GM18519 (cell line): Measurements from ENCODE around the gene GPR152.

ENCODE experiments used
- ATAC-seq: cut with Tn5 transposase; IDR thresholded peaks from one replicate; pipeline ENCODE4 v1.9.1; 2021; ENCODE audit warnings: mild to moderate bottlenecking, moderate library complexity; ENCODE audit not compliant: unreplicated experiment, low FRiP score

Gene GPR152

DNA sequence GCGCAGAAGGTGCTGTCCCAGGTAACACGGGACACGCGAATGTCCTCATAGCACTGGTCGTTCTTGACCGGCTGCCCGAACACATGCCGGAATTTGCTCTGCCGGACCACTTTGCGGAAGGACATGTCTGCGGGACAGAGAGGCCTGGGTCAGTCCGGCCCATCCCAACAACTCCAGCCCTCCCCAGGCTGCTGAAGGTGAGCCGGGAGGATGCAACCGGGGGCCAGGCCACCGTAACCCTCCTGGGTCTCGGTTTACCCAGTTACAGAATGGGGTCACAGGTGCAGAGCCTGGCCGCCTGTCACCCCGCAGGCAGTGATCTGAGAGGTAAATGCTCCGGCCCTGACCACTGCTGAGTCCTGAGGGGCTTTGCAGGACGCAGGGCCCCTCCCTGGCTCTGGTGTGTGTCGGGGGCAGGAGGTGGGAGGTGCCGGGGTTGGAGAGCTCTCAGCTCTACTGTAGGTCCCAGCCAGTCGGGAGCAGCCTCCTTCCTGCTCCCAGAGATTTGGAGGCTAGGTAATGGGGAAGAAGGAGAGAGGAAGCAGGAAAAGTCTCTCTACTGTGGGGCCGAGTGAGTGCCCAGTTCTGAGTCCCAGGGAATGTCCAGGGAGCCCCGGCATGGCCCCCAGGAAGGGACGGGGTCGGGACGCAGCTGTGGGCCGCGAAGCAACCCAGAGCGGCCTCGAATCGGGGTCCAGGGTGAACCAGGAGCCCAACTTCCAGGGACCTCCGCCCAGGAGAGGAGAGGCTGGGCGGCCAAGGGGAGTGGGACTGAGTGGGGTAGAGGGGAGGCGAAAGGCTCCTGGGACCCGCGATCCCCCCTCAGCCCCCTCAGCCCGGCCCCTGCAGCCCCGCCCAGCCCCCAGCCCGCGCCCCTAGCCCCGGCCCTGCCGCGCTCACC, 9.8 kb downstream of the GPR152 start:
- ATAC-seq, result no peak

DNA sequence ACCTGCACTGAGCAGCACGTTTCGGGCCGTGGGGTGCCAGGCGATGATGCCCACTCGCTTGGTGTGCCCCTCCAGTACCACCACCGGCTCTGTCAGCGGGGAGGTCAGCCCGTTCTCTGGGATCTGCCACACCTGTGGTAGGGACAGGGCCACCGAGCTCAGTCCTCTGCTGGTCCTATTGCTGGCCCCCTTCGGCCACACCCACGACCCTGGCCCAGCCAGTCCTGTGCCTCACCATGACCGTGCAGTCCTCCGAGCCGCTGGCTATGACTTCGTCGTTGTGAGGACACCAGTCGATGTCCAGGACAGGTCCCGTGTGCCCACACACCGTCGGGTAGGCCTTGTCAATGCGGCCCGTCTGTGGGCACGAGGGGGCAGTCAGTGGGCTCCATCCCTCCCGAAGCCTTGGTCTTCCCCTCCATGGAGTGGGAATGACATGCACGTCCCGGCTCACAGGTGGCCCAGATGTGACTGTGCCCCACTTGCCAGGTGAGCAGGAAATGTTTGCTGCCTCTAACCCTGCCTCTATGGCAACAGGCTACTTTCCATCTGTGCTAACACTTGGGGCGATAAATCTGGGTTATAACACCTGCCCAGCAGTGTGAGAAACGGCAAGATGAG, 10.7 kb downstream of the GPR152 start:
- no peak for ATAC-seq

DNA sequence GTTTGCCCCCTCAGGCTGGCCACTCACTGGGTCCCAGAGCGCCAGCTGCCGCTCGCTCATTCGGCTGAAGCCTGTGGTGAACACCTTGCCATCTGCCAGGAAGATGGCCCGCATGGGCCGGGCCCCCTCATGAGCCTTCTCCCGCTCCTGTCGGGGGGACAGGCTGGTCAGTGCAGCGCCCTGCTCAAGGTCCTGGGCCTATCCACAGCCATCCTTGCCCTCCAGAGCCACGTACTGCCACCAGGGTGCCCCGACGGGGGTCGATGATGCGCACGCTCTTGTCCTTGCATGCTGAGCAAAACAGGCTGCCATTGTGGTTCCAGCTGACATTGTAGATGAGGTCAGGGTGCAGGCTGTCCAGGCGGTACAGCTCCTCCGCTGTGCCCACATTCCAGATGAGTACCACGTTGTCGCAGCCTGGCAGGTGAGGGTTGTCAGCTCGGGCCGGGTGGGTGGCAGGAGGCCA, 11.4 kb downstream of the GPR152 start:
- ATAC-seq, result no peak

DNA sequence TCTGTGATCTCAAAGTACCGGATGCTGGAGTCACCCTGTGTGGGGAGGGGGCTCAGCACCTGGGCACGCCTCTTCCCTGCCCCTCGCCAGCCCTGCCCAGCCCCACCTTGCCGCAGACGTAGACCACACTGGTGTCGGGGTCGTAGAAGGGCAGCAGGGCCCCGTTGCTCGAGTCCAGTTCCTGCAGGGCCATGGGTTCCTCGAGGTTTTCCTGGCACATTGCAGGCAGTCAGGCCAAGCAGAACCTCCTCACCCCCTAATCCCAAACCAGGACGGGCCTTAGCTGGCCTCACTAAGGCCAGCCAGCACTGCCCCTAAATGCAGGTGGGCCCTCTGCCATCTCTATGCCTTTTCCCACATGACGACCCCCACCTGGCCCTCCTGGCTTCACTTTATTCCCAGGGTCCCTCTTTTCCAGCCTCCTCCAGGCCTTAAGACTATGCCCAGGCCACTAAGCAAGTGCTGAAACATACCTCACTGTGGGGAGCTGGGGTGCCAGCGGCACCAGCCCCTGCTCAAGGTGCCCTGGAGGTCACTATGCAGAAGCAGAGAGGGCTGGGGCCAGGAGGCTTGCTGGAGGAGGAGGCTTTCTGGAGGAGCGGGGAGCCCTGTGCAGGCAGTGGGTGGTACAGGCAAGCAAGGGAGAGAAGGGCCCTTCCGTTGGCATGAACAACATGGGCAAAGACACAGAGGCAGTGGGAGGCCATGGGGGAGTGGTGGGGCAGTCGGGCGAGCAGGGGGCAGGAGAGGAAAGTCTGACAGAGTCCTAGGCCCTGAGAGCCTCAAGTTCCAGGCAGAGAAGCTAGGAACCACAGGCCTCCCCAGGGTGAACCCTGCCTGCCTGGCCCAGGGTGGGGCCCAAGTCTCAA, 12.1 kb downstream of the GPR152 start:
- no peak for ATAC-seq

DNA sequence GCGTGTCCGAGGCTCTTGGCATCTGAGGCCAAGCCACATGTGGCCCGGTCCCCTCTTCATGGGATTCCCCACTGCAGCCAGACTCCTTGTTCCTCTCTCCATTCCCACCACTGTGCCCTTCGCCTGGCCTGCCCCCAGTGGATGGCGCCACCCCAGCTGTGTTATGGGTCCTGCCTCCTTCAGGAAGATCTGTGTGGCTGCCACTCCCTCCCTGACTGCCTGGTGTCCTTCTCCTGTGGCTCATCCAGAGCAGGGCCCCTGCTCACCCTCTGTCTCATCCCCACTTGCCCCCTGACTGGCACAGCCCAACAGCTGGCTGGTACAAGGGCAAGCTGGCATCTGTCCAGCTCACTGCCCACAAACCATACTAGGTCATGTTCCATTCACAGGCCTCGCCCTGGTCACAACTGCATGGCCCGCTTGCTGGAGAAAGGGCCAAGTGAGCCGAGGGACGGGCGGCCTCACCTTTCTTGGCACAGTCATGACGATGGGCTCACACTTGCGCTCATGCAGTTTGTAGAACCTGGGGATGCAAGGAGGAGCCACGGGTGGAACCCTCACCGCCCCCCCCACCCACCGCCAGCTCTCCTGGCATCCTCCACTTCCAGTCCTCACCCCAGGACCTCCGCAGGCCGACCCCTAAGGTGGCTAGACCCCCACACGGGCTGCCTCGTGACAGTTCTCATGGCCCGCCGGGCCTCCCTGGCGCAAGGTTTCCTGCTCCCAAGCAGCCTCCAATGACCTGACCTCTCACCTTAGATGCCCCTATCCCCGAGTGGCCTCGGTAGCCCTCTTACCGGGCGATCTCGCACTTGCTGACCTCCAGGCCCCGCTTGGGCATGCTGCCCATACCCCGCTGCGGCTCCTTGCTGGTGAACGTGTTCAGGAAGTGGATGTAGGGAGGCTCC, 13.0 kb downstream of the GPR152 start:
- ATAC-seq, result no peak

DNA sequence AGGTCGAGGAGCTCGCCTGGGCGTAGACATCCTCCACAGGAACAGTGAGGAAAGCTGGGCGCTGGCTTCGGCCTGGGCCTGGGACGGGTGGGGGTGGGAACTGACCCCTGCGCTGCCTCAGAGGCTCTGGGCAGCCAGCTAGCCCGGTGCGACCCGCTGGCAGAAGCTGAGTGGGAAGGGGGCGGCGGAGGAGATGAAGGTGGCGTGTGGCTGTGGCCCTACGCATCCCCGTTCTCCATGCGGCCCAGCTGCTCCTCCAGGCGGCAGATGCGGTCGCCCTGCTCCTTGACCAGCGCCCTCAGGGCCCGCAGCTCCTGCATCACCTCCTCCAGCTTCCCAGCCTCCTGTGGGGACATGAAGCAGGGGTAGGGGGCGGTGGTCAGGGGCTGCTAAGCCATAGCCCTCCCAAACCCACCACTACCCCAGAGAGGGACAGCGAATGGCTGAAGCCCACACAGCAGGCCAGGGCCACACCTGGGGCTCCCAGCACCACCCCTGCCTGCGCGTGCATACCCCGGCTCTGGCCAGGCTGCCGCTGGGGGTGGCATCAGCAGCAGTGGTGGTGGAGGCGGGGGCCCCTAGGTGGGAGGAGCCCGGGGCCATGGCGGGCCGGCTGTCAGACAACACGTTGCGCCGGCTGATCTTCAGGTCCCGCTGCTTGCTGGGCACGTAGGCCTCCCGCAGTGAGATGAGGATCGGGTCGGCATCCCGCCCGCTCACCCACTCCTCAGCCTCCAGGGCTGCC, 14.2 kb downstream of the GPR152 start:
- no peak for ATAC-seq

DNA sequence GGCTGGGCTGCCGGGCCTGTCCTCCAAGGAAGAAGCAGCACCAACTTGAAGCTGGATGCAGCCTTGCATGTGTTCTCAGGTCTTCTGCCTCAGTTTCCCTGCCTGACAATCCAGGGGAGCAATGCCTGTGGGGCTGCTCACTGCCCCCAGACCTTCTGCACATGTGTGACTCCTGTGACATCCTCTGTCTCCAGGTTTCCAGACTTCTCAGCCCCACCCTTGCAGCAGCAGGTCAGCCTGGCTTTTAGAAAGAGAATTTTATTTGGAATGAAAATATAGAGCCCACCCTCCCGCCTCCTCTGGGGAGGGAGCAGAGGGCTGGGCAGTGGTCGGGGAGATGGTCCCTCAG, 14.7 kb downstream of the GPR152 start:
- no peak for ATAC-seq

DNA sequence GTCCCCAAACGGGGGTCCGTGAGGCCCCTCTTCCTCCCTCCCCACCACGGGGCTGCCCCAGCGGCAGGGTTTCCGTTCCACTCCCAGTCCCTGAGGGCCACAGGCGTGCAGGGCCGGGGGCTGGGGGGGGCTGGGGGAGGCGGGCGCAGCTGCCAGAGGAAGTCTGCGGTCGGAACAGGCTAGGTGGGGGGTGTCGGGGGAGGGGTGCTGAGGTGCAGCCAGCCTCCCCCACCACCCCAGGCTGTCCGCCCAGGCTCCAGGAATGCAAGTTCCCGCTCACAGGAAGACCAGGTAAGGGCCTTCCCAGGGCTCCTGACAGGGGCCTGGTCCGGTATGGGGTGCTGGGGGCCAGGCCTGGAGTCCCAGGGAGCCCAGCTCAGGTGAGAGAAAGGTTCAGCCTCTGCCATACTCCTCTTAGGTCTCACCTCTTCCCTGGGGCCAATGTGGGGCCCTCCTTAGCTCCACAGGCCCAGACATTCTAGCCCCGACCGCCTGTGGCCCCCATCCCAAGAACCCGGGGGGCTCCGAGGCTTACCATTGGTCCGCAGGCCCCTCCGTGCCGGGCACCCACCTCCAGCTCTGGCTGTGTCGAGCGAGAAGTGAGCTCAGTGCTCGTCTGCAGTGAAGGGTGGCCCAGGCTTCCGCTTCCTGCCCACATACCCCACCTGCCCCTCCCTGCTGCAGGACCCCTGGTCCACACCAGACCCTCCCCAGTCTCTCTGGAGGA, 15.3 kb downstream of the GPR152 start, which contains the start of gene PTPRCAP:
TSS of gene PTPRCAP (minus strand) at position 601 of the 727 bp plus-strand sequence. CDS start at position 538, 63 bp downstream.
- ATAC-seq, result no peak

DNA sequence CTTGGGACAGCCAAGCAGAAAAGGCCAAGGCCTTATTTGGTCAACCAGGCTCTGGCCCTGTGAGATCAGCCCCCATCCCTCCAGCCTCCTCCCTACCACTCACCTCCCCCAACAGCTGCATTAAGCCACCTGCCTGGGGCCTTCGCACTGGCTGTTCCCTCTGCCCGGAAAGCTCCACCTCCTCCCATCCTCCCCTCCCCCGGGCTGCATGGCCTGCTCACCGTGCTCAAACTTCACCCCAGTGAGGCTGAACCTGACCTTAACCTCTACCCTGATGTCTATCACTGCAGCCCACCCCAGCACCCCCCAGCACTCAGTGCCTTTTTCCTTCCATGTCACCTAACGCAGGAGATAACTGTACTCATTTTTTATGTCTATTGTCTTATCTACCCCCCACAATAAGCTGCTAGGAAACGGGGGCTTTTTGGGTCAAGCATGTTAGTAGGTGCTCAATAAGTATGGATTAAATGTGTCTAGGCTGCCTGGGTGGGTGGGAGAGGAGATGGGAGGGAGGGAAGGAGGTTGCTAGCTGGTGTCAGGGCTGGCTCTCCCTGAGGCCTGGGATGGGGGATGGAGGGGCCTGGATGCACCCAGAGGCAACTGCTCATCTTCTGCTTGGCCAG, 16.0 kb downstream of the GPR152 start:
- no peak for ATAC-seq

DNA sequence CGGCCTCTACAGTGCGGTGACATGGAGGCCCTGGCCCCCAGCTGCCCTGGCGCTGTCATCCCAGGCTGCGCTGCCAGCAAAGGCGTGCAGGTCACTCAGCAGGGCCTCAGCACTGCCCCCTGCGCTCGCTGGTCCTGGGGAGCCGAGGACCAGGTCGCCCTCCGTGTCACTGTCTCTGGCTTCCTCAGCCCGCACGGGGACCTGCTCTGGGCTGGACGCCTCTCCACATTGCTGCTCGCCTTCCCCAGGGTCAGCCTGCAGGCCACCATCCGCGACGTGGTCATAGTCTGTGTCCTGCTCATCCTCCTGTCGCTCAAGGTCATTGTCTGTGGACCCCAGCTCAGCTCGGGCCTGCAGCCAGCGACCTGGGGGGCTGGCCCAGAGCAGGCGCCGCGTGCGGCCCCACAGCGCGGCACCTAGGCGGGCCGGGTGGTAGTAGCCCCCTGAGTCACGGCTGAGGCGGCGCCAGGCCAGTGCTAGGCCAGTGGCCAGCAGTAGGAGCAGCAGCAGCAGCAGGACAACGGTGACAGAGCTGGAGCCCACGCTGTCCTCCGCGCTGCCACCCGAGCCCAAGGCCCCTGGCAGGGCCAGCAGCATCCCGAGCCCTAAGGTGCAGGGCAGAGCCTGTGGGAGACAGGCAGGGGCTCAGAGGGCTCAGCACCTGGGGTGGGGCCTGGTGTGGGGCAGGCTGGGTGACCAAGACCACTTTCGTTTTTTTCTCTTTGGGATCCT, 16.6 kb downstream of the GPR152 start:
- ATAC-seq, result no peak

DNA sequence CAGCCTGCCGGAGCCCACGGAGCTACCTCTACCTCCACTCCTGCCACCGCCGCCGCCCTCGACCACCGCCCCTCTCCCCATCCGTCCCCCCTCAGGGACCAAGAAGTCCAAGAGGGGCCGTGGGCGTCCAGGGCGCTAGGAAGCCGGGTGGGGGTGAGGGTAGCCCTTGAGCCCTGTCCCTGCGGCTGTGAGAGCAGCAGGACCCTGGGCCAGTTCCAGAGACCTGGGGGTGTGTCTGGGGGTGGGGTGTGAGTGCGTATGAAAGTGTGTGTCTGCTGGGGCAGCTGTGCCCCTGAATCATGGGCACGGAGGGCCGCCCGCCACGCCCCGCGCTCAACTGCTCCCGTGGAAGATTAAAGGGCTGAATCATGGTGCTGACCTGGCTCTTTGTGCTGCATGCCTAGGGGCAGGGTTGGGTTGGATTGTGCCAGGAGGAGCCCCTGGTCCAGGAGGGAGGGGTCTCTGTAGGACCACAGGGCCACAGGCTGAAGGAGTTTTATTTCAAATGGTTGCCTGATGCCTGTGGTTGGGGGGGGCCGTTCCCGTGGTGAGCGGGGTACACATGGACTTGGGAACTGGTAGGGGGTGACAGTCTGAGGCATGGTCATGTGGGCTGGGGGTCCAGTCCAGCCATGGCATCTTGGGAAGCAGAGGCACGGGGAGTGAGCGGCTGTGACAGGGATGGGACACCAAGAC, 17.4 kb downstream of the GPR152 start:
- no peak for ATAC-seq

DNA sequence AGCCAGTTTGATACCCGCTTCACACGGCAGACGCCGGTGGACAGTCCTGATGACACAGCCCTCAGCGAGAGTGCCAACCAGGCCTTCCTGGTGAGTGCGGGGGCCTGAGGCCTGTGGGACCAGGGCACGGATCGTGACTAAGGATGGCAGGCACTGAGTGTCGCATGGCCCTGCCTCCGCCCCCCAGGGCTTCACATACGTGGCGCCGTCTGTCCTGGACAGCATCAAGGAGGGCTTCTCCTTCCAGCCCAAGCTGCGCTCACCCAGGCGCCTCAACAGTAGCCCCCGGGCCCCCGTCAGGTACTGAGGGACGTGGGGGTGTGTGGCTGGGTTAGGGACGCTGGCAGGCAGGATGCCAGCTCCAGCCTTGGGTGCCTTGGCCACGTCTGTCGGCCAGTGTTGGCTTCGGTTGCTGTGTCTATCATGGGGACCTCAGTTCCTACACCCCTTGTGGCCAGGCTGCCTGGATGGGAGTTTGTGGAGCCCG, 18.1 kb downstream of the GPR152 start:
- no peak for ATAC-seq

DNA sequence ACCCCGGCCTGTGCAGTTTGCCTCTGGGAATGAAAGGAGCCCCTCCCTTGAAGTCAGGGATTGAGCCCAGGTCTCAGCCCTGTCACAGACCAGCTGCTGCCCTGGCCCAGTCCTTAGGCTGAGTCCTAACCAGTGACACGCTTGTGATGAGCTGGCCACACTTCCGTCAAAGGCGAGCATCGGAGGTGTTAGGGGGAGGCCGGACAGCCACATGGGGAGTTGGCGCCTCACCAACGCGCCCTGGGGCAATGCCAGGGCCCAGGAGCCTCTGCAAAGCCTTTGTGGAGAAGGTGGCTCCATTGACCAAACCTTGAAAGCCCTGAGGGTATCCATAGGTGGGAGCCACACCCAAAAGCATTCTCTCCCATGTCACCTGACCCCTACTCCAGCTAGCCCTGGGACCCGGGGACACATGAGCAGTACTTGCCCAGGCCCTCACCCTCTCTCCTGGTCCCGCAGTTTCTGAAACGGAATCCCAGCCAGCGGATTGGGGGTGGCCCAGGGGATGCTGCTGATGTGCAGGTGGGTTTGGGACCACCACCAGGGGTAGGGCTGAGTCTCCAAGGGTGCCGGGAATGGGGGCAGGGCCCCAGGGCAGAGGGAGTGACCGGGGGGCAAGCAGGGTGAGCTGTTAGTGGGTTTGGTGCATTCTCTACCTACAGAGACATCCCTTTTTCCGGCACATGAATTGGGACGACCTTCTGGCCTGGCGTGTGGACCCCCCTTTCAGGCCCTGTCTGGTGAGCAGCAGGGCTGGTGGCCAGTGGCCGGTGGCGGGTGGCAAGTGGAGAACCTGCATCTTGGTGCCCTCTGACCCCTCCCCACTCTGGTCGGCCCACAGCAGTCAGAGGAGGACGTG, 18.8 kb downstream of the GPR152 start:
- no peak for ATAC-seq

DNA sequence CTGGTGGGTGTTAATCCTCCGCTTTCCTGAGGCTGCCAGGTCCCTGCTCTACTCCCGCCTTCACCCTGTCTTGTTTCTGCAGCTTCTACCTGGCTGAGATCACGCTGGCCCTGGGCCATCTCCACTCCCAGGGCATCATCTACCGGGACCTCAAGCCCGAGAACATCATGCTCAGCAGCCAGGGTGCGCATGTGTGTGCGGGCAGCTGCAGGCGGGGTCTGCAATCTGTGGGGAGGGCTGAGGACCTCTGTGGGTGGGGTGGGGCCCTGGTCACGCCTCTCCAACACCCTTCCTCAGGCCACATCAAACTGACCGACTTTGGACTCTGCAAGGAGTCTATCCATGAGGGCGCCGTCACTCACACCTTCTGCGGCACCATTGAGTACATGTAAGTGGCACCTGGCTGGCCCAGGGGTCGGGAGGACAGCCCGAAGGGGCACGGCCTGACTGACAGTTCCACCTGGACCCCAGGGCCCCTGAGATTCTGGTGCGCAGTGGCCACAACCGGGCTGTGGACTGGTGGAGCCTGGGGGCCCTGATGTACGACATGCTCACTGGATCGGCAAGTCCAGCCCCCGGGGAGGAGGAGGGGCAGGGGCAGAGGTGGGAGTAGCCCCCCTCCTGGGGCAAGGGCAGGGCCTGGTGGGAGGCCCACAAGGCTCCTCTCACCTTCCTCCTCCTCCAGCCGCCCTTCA, 19.7 kb downstream of the GPR152 start:
- ATAC-seq, result no peak
